ENCODE measurements around the gene MAP2K7. TPM values are rescaled to one million over a fixed set of nuclear protein-coding genes. Genes with fewer than 3 reads are reported as not detected.

The MAP2K7 gene
- total RNA-seq, 1 donor from 2014 or later: 42.1 TPM

- H3K9me3 Mint-ChIP-seq (ENCODE audit: unreplicated experiment): no peaks in the 10 kb centered on the region
- TF ChIP-seq, protein P1, sequence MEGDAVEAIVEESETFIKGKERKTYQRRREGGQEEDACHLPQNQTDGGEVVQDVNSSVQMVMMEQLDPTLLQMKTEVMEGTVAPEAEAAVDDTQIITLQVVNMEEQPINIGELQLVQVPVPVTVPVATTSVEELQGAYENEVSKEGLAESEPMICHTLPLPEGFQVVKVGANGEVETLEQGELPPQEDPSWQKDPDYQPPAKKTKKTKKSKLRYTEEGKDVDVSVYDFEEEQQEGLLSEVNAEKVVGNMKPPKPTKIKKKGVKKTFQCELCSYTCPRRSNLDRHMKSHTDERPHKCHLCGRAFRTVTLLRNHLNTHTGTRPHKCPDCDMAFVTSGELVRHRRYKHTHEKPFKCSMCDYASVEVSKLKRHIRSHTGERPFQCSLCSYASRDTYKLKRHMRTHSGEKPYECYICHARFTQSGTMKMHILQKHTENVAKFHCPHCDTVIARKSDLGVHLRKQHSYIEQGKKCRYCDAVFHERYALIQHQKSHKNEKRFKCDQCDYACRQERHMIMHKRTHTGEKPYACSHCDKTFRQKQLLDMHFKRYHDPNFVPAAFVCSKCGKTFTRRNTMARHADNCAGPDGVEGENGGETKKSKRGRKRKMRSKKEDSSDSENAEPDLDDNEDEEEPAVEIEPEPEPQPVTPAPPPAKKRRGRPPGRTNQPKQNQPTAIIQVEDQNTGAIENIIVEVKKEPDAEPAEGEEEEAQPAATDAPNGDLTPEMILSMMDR (IDR thresholded peaks at IDR 0.05): no peak
Measured at GRCh38 chr19:7913652-7914051, 10.0 kb downstream of the MAP2K7 start.

GRCh38 chr19:7914099-7914498, 10.4 kb downstream of the MAP2K7 start:
- no peak for DNase-seq (ENCODE audit: extremely low spot score, unreplicated experiment)
- Mint-ChIP-seq H3K4me1 (ENCODE audit: unreplicated experiment) (peaks cover 7% of the 10 kb centered on the region), H3K27ac (ENCODE audit: unreplicated experiment) (no peak overlapping the region), H3K9me3 (ENCODE audit: unreplicated experiment) (no peaks in the 10 kb centered on the region), H3K36me3 (ENCODE audit: unreplicated experiment) (peaks cover 15% of the 10 kb centered on the region), H3K27me3 (ENCODE audit: unreplicated experiment) (peaks cover 6% of the 10 kb centered on the region), H3K4me3 (ENCODE audit: unreplicated experiment) (no peak overlapping the region)
- TF ChIP-seq, protein P1 (IDR thresholded peaks at IDR 0.05): no peak

More at GRCh38 chr19:7913652-7914051, 10.0 kb downstream of the MAP2K7 start:
- Mint-ChIP-seq H3K36me3 (ENCODE audit: unreplicated experiment) (peaks cover 15% of the 10 kb centered on the region), H3K4me1 (ENCODE audit: unreplicated experiment) (peaks cover 7% of the 10 kb centered on the region), H3K27ac (ENCODE audit: unreplicated experiment) (no peak overlapping the region), H3K27me3 (ENCODE audit: unreplicated experiment) (peaks cover 6% of the 10 kb centered on the region), H3K4me3 (ENCODE audit: unreplicated experiment) (no peak overlapping the region)
- DNase-seq (ENCODE audit: extremely low spot score, unreplicated experiment): no peak

DNA sequence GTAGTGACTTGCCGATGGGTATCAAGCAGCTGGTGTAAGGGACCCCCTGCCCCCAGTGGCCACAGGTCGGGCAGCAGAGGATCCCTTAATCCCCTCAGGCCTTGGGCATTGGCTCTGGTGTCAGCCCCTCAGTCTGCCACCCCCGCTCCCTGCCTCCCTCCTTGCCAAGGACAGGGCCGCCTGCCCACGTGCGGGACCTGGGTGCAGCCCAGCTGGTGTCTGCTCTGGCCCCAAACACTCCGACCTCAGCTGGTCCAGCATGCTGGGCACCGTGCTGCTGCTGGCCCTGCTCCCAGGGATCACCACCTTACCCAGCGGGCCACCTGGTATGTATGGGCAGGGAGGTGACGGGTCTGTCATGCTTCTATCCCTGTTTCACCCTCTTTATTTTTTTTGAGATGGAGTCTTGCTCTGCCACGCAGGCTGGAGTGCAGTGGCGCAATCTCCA, 10.9 kb downstream of the MAP2K7 start, which contains the start of gene TGFBR3L:
TSS of gene TGFBR3L (plus strand) at position 233 of the 448 bp plus-strand sequence.
- H3K36me3 Mint-ChIP-seq (ENCODE audit: unreplicated experiment): peaks cover 15% of the 10 kb centered on the region
- H3K4me1 Mint-ChIP-seq (ENCODE audit: unreplicated experiment): peaks cover 9% of the 10 kb centered on the region
- DNase-seq (ENCODE audit: extremely low spot score, unreplicated experiment): no peak
- H3K9me3 Mint-ChIP-seq (ENCODE audit: unreplicated experiment): no peaks in the 10 kb centered on the region
- peaks cover 6% of the 10 kb centered on the region for H3K27me3 Mint-ChIP-seq (ENCODE audit: unreplicated experiment)
- H3K27ac Mint-ChIP-seq (ENCODE audit: unreplicated experiment): no peak within 1 kb of the TSS
- H3K4me3 Mint-ChIP-seq (ENCODE audit: unreplicated experiment): peak within 1 kb of the TSS; percentile 59
- TF ChIP-seq, protein P1 (IDR thresholded peaks at IDR 0.05): no peak

DNA sequence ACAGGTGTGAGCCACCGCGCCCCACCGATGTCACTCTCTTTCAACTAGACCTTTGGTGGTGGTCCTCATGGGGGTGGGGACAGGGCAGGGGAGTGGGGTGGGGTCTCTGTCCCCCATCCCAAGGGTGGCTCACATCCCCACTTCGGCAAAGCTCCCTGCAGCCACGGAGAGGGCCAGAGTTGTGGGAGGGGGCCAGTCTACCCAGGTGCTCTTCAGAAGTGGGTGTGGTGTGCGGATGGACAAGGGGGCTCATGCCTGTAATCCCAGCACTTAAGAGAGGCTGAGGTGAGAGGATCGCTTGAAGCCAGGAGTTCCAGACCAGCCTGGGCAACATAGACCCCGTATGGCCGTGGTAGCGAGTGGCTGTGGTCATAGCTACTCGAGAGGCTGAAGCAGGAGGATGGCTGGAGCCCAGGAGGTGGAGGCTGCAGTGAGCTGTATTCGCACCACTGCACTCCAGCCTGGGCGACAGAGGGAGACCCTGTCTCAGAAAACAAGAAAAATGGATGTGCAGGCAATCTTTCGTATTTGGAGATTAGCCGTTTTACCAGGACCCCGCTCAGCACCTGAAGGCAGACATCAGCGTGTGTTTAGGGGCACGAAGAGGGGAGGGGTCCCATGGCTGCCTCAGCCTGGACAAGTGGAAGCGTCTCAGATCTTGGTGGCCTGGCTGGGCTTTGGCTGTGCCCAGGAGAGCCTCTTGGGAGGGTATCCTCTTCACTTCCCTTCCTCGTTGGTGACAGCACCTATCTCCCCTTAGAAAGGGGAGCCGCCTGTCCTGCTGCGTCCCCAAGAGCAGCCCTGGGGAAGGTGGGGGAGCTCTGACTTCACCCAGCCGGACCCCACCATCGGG, 11.8 kb downstream of the MAP2K7 start:
- Mint-ChIP-seq H3K27ac (ENCODE audit: unreplicated experiment) (no peak overlapping the region), H3K4me1 (ENCODE audit: unreplicated experiment) (peaks cover 14% of the 10 kb centered on the region), H3K36me3 (ENCODE audit: unreplicated experiment) (peaks cover 14% of the 10 kb centered on the region), H3K4me3 (ENCODE audit: unreplicated experiment) (peak overlapping the region; percentile 59), H3K27me3 (ENCODE audit: unreplicated experiment) (peaks cover 6% of the 10 kb centered on the region), H3K9me3 (ENCODE audit: unreplicated experiment) (no peaks in the 10 kb centered on the region)
- TF ChIP-seq, protein P1 (IDR thresholded peaks at IDR 0.05): no peak
- no peak for DNase-seq (ENCODE audit: extremely low spot score, unreplicated experiment)
